B cell (primary cell): ENCODE data around the gene CPXM1. TPM values are rescaled to one million over a fixed set of nuclear protein-coding genes. Genes with fewer than 3 reads are reported as not detected.

Experiments used
- ATAC-seq: fragments of 200-7000 bp; cut with Tn5 transposase; one replicate; pipeline ENCODE4 v1.10.0; 2021; ENCODE audit warnings: low read depth, mild to moderate bottlenecking, moderate number of reproducible peaks, moderate library complexity
- CTCF ChIA-PET: fragments of 350-600 bp; sonication (Branson Sonifier 250); formaldehyde crosslinking; loops from one replicate; lab custom pipeline; 2021; ENCODE audit warnings: antibody characterized with exemption, inconsistent platforms; lab: Charles Lee
- POLR2A ChIA-PET: fragments of 350-600 bp; sonication (Branson Sonifier 250); formaldehyde crosslinking; loops from one replicate; lab custom pipeline; 2021; ENCODE audit warnings: antibody characterized with exemption; lab: Charles Lee
- DNase-seq: peaks from one replicate; pipeline ENCODE4 v3.0.0; 2013
- H2AFZ ChIP-seq: 2 replicates; pipeline ENCODE4 v1.6.1; 2012; ENCODE audit warnings: mild to moderate bottlenecking, low read depth, low read length; ENCODE audit not compliant: insufficient read depth, poor library complexity, severe bottlenecking
- H3K27ac ChIP-seq, 2 donors: 1 replicate in 1 of 2; 2 replicates in 1 of 2; pipeline ENCODE4 v1.5.1; 2012 to 2013; ENCODE audit warnings: low read length in 2 of 2, mild to moderate bottlenecking in 2 of 2, moderate library complexity in 1 of 2
- H3K27me3 ChIP-seq, 4 experiments: fragments of 200-600 bp in 1 of 4; sonication (generic) in 1 of 4; replicated peaks in 1 of 4; 1 replicate in 2 of 4; 2 replicates in 2 of 4; pipeline versions ENCODE4 v1.6.1 to v1.7.0; 2013 to 2016; ENCODE audit warnings: low read length in 3 of 4, mild to moderate bottlenecking in 2 of 4, mixed read lengths in 1 of 4, moderate library complexity in 1 of 4; ENCODE audit not compliant: insufficient read depth in 4 of 4, control insufficient read depth in 3 of 4; ENCODE audit errors: control extremely low read depth in 1 of 4
- H3K36me3 ChIP-seq, 2 experiments: replicated peaks in 1 of 2; 1 replicate in 1 of 2; 2 replicates in 1 of 2; pipeline versions ENCODE4 v1.6.1 to v1.7.1; 2013; ENCODE audit warnings: low read length in 1 of 2; ENCODE audit not compliant: insufficient read depth in 2 of 2, control insufficient read depth in 1 of 2; ENCODE audit errors: control extremely low read depth in 1 of 2, extremely low read depth in 1 of 2
- H3K4me1 ChIP-seq, 2 donors: fragments of 200-600 bp in 1 of 2; sonication (generic) in 1 of 2; 1 replicate in 1 of 2; 2 replicates in 1 of 2; pipeline versions ENCODE4 v1.5.1 to v1.6.1; 2013 to 2017; ENCODE audit warnings: low read length in 2 of 2; ENCODE audit not compliant: control insufficient read depth in 2 of 2, insufficient read depth in 2 of 2
- H3K4me2 ChIP-seq: replicated peaks from 2 replicates; pipeline ENCODE3; 2012; ENCODE audit warnings: mild to moderate bottlenecking, low read depth, low read length; ENCODE audit not compliant: poor library complexity, severe bottlenecking
- H3K4me3 ChIP-seq, 5 experiments: fragments of 200-600 bp in 1 of 5; sonication (generic) in 1 of 5; 1 replicate in 3 of 5; 2 replicates in 2 of 5; pipeline versions ENCODE4 v1.5.1 to v1.7.0; 2011 to 2016; ENCODE audit warnings: low read length in 4 of 5, mild to moderate bottlenecking in 4 of 5, low read depth in 2 of 5, control low read depth in 1 of 5, moderate library complexity in 1 of 5; ENCODE audit not compliant: insufficient read depth in 1 of 5; ENCODE audit errors: control extremely low read depth in 1 of 5, extremely low read depth in 1 of 5
- H3K79me2 ChIP-seq: fragments of 200-600 bp; sonication (generic); one replicate; pipeline ENCODE4 v1.6.0; 2016; ENCODE audit warnings: low read length; ENCODE audit not compliant: control insufficient read depth, insufficient read depth
- H3K9ac ChIP-seq: fragments of 200-600 bp; sonication (generic); 2 replicates; pipeline ENCODE4 v1.6.1; 2017; ENCODE audit warnings: mild to moderate bottlenecking, low read length, moderate library complexity
- H3K9me3 ChIP-seq, 3 donors: one replicate each; pipeline versions ENCODE4 v1.6.1 to v1.7.1; 2013; ENCODE audit warnings: low read length in 2 of 3; ENCODE audit not compliant: control insufficient read depth in 2 of 3, insufficient read depth in 1 of 3; ENCODE audit errors: control extremely low read depth in 1 of 3
- H4K20me1 ChIP-seq: 2 replicates; pipeline ENCODE4 v1.6.0; 2012; ENCODE audit warnings: mild to moderate bottlenecking, low read length; ENCODE audit not compliant: insufficient read depth, control insufficient read depth, poor library complexity, severe bottlenecking
- H3K27ac Mint-ChIP-seq: one replicate; pipeline ENCODE4 v1.8.0; 2021; ENCODE audit warnings: mixed read lengths
- H3K27me3 Mint-ChIP-seq: one replicate; pipeline ENCODE4 v1.8.0; 2021; ENCODE audit warnings: mixed read lengths
- H3K4me1 Mint-ChIP-seq: one replicate; pipeline ENCODE4 v1.8.0; 2021; ENCODE audit warnings: mixed read lengths
- H3K4me3 Mint-ChIP-seq: one replicate; pipeline ENCODE4 v1.8.0; 2021; ENCODE audit warnings: mixed read lengths
- H3K9me3 Mint-ChIP-seq: one replicate; pipeline ENCODE4 v1.8.0; 2022; ENCODE audit warnings: mixed read lengths; ENCODE audit not compliant: insufficient read depth
- CTCF ChIP-seq: fragments of 200-600 bp; IDR thresholded peaks from one replicate; pipeline ENCODE4 v1.8.0; 2022; ENCODE audit warnings: antibody characterized with exemption, mild to moderate bottlenecking
- EZH2 ChIP-seq: IDR thresholded peaks from 2 replicates; pipeline ENCODE4 v1.6.1; 2012; ENCODE audit warnings: borderline replicate concordance, low read depth, mild to moderate bottlenecking, moderate library complexity, low read length; ENCODE audit not compliant: insufficient read depth, poor library complexity, severe bottlenecking
- WGBS: methylation state at CpG from one replicate; pipeline ENCODE4 v1.1.5; 2013; ENCODE audit warnings: missing lambda C conversion rate; ENCODE audit not compliant: insufficient coverage; 5-methylcytosine and 5-hydroxymethylcytosine counted together
- intact Hi-C: fragments of 100-400 bp; cut with micrococcal nuclease; formaldehyde crosslinking; loops from one replicate; pipeline ENCODE4 v1.10.0; 2022
- polyA plus RNA-seq: library from polyadenylated mRNA; depleted of rRNA; stranded (reverse); fragments of >200 nt; gene quantifications from 2 replicates; pipeline ENCODE4 v1.2.3, GENCODE V29; 2012
- total RNA-seq, 2 donors: library from RNA; stranded (reverse); fragments of 120-200 nt in 1 of 2; gene quantifications; 1 replicate in 1 of 2; 2 replicates in 1 of 2; pipeline versions ENCODE4 v1.2.3 to v1.2.4, GENCODE V29; 2013 to 2022

Gene CPXM1
- total and polyA plus RNA-seq, 2 donors (not counting 1 experiment from before 2014, with no cell fraction given) = 0.21 to 1.9 TPM

- H3K79me2 ChIP-seq = no peaks in the 10 kb centered on the region
- POLR2A ChIA-PET = no interaction called here
- no peak for ATAC-seq
- no peaks in the 10 kb centered on the region for H3K36me3 ChIP-seq
- Mint-ChIP-seq H3K9me3 (no peaks in the 10 kb centered on the region), H3K27ac (no peak overlapping the region), H3K27me3 (peaks cover 37% of the 10 kb centered on the region), H3K4me3 (no peak overlapping the region), H3K4me1 (peaks cover 6% of the 10 kb centered on the region)
- peaks cover 0 to 14% (median 4%) of the 10 kb centered on the region in 4 experiments for H3K27me3 ChIP-seq
- peaks cover 0 to 1% (median 0%) of the 10 kb centered on the region in 3 donors for H3K9me3 ChIP-seq
- CTCF ChIA-PET = no interaction called here
- peaks cover 0 to 4% of the 10 kb centered on the region in 2 donors for H3K4me1 ChIP-seq
- H3K27ac ChIP-seq = no peak overlapping the region
- no peak for DNase-seq
- no peak overlapping the region for H3K9ac ChIP-seq
- intact Hi-C loops = no loop called here
- no peak overlapping the region for H3K4me2 ChIP-seq
- no peak for TF ChIP-seq EZH2
- TF ChIP-seq CTCF = no peak
- no peaks in the 10 kb centered on the region for H4K20me1 ChIP-seq
- no peak overlapping the region for H2AFZ ChIP-seq
- 33% methylated on average over 1 of the region's 6 CpGs for WGBS
- H3K4me3 ChIP-seq = no peak overlapping the region
These were observed 28.9 kb upstream of the CPXM1 start for GRCh38 chr20:2829376-2829775.

DNA sequence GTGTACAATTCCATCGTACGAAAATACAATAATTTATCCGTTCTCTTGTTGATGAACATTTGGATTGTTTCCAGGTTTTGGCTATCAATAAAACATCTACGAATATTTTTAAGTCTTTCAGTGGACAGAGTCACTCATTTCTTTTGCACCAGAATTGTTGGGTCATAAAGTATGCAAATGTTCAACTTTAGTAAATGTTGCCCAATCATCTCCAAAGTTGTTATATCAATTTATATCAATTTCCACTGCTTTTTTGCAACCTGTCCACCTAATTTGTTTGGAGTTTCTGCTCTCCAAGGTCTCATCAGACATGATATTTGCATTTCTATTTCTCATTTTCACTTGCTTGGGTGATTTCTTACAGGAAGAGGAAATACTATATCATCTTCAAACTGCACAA, 26.2 kb upstream of the CPXM1 start:
- Histone ChIP-seq H3K36me3 (no peaks in the 10 kb centered on the region), H3K27ac (no peak overlapping the region), H3K4me2 (no peak overlapping the region), H3K9me3 (peaks cover 0 to 1% (median 0%) of the 10 kb centered on the region in 3 donors), H2AFZ (no peak overlapping the region), H3K27me3 (peaks cover 0 to 15% (median 9%) of the 10 kb centered on the region in 4 experiments), H4K20me1 (no peaks in the 10 kb centered on the region), H3K4me1 (peaks cover 0 to 4% of the 10 kb centered on the region in 2 donors), H3K4me3 (no peak overlapping the region), H3K9ac (no peak overlapping the region), H3K79me2 (no peaks in the 10 kb centered on the region)
- intact Hi-C loops = no loop called here
- ATAC-seq (no peak), DNase-seq (no peak)
- WGBS = no CpG with 5 or more reads among the region's 4 CpGs
- H3K27ac Mint-ChIP-seq = no peak overlapping the region
- peaks cover 41% of the 10 kb centered on the region for H3K27me3 Mint-ChIP-seq
- TF ChIP-seq CTCF (no peak), EZH2 (no peak)
- H3K4me3 Mint-ChIP-seq = no peak overlapping the region
- CTCF ChIA-PET = no interaction called here
- peaks cover 7% of the 10 kb centered on the region for H3K4me1 Mint-ChIP-seq
- H3K9me3 Mint-ChIP-seq = no peaks in the 10 kb centered on the region
- POLR2A ChIA-PET = no interaction called here
